Measurements from ENCODE around the gene GPHN.

DNA sequence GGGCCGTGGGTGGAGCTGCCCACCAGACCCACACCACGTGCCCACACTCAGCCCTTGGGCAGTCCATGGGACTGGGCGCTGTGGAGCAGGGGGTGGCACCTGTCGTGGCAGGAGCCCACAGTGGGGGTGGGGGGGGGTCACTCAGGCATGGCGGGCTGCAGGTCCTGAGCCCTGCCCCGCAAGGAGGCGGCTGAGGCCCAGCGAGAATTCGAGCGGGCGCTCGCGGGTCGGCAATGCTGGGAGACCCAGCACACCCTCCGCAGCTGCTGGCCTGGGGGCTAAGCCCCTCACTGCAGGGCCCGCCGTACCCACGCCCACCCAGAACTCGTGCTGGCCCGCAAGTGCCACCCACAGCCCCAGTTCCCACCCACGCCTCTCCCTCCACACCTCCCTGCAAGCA, 548.7 kb downstream of the GPHN start:
- TF ChIP-seq POLR2A (IDR thresholded peaks at IDR 0.05) (no peak), POLR2AphosphoS5 (IDR thresholded peaks at IDR 0.05; ENCODE audit: insufficient read depth in 1 of 2, low read depth in 1 of 2) (no peak), CTCF (IDR thresholded peaks at IDR 0.05) (no peak)
